Hepatocyte (in vitro differentiated cells): ENCODE results near the gene C11orf68. TPM values are rescaled to one million over a fixed set of nuclear protein-coding genes. Genes with fewer than 3 reads are reported as not detected.

Experiments used
- DNase-seq: peaks from one replicate; pipeline ENCODE4 v3.0.0-alpha.2; 2016; ENCODE audit warnings: low spot score
- H2AFZ ChIP-seq: fragments of 200-600 bp; sonication (generic); 2 replicates; pipeline ENCODE4 v1.6.0; 2016; ENCODE audit warnings: antibody characterized with exemption, mild to moderate bottlenecking
- H3K27ac ChIP-seq: fragments of 200-600 bp; sonication (generic); 2 replicates; pipeline ENCODE4 v1.5.1; 2016; ENCODE audit warnings: mild to moderate bottlenecking
- H3K27me3 ChIP-seq: fragments of 200-600 bp; sonication (generic); 2 replicates; pipeline ENCODE4 v1.6.1; 2016
- H3K36me3 ChIP-seq: fragments of 200-600 bp; sonication (generic); replicated peaks from 2 replicates; pipeline ENCODE4 v1.5.1; 2016; ENCODE audit warnings: low read depth; ENCODE audit not compliant: insufficient read depth
- H3K4me1 ChIP-seq: fragments of 200-600 bp; sonication (generic); 2 replicates; pipeline ENCODE4 v1.5.1; 2016; ENCODE audit warnings: mild to moderate bottlenecking, moderate library complexity; ENCODE audit not compliant: insufficient read depth
- H3K4me2 ChIP-seq: fragments of 200-600 bp; sonication (generic); 2 replicates; pipeline ENCODE4 v1.6.0; 2016
- H3K4me3 ChIP-seq: fragments of 200-600 bp; sonication (generic); 2 replicates; pipeline ENCODE4 v1.5.1; 2016; ENCODE audit warnings: mild to moderate bottlenecking
- H3K79me2 ChIP-seq: fragments of 200-600 bp; sonication (generic); 2 replicates; pipeline ENCODE4 v1.6.0; 2017; ENCODE audit warnings: mild to moderate bottlenecking
- H3K9me2 ChIP-seq: fragments of 200-600 bp; sonication (generic); replicated peaks from 2 replicates; pipeline ENCODE4 v1.6.0; 2017; ENCODE audit warnings: mild to moderate bottlenecking; ENCODE audit not compliant: insufficient read depth
- H3K9me3 ChIP-seq: fragments of 200-600 bp; sonication (generic); 2 replicates; pipeline ENCODE4 v1.5.1; 2016; ENCODE audit warnings: low read depth, mild to moderate bottlenecking
- H4K20me1 ChIP-seq: fragments of 200-600 bp; sonication (generic); 2 replicates; pipeline ENCODE4 v1.6.0; 2016; ENCODE audit warnings: mild to moderate bottlenecking; ENCODE audit not compliant: insufficient read depth, poor library complexity, severe bottlenecking
- EZH2 ChIP-seq: fragments of 200-600 bp; sonication (generic); IDR thresholded peaks from 2 replicates; pipeline ENCODE4 v1.6.1; 2016; ENCODE audit warnings: antibody characterized with exemption, mild to moderate bottlenecking, borderline replicate concordance
- EZH2phosphoT487 ChIP-seq: fragments of 200-600 bp; sonication (generic); IDR thresholded peaks from one replicate; pipeline ENCODE4 v1.6.1; 2018; ENCODE audit warnings: antibody characterized with exemption, mild to moderate bottlenecking, low read depth, moderate library complexity; ENCODE audit not compliant: unreplicated experiment, severe bottlenecking
- WGBS: methylation state at CpG from one replicate; pipeline ENCODE4 v1.1.6; 2016; ENCODE audit warnings: low lambda C conversion rate; ENCODE audit errors: missing lambda C conversion rate; 5-methylcytosine and 5-hydroxymethylcytosine counted together
- polyA plus RNA-seq: library from polyadenylated mRNA; unstranded; fragments of >200 nt; fragmentation: Nextera tagmentation; extraction: Ambion mirVana; gene quantifications from 2 replicates; pipeline ENCODE4 v1.2.1, GENCODE V29; 2016
- total RNA-seq: library from RNA; depleted of rRNA; stranded (reverse); fragments of >200 nt; gene quantifications from 2 replicates; pipeline ENCODE4 v1.2.3, GENCODE V29; 2014
- TF ChIP-seq, protein P1 (sequence below): fragments of 200-600 bp; sonication (generic); IDR thresholded peaks from 2 replicates; pipeline ENCODE4 v1.5.1; 2016; ENCODE audit warnings: antibody characterized with exemption, mild to moderate bottlenecking; ENCODE audit not compliant: poor library complexity

Gene C11orf68
- total and polyA plus RNA-seq, 2 experiments from 2014 or later = 26.3 to 59.3 TPM

DNA sequence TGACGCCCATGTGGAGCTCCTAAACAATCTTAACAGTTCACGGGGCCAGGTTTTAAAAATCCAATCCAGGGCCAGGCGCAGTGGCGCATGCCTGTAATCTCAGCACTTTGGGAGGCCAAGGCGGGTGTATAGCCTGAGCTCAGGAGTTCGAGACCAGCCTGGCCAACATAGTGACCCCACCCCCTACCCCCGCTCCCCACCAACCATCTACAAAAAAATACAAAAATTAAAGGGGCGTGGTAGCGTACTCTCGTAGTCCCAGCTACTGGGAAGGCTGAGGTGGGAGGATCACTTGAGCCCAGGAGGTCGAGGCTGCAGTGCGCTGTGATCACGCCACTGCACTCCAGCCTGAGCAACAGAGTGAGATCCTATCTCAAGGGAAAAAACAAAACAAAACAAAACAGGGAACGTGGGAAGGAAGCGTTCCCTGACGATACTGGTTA, 42.0 kb upstream of the C11orf68 start:
- H3K27me3 ChIP-seq = no peaks in the 10 kb centered on the region
- no peak for TF ChIP-seq EZH2
- TF ChIP-seq EZH2phosphoT487 = no peak
- TF ChIP-seq, protein P1, sequence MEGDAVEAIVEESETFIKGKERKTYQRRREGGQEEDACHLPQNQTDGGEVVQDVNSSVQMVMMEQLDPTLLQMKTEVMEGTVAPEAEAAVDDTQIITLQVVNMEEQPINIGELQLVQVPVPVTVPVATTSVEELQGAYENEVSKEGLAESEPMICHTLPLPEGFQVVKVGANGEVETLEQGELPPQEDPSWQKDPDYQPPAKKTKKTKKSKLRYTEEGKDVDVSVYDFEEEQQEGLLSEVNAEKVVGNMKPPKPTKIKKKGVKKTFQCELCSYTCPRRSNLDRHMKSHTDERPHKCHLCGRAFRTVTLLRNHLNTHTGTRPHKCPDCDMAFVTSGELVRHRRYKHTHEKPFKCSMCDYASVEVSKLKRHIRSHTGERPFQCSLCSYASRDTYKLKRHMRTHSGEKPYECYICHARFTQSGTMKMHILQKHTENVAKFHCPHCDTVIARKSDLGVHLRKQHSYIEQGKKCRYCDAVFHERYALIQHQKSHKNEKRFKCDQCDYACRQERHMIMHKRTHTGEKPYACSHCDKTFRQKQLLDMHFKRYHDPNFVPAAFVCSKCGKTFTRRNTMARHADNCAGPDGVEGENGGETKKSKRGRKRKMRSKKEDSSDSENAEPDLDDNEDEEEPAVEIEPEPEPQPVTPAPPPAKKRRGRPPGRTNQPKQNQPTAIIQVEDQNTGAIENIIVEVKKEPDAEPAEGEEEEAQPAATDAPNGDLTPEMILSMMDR = no peak
- H3K4me1 ChIP-seq = peaks cover 11% of the 10 kb centered on the region
- H4K20me1 ChIP-seq = peaks cover 3% of the 10 kb centered on the region
- no peaks in the 10 kb centered on the region for H3K9me2 ChIP-seq
- peak overlapping the region; percentile 38 for H3K4me3 ChIP-seq
- no peaks in the 10 kb centered on the region for H3K9me3 ChIP-seq
- peak overlapping the region; percentile 77 for H3K4me2 ChIP-seq
- H2AFZ ChIP-seq = peak overlapping the region; percentile 65
- H3K36me3 ChIP-seq = no peaks in the 10 kb centered on the region
- WGBS = 64% methylated on average over 16 of the region's 16 CpGs
- H3K27ac ChIP-seq = peak overlapping the region; percentile 88
- no peak for DNase-seq
- H3K79me2 ChIP-seq = peaks cover 28% of the 10 kb centered on the region

DNA sequence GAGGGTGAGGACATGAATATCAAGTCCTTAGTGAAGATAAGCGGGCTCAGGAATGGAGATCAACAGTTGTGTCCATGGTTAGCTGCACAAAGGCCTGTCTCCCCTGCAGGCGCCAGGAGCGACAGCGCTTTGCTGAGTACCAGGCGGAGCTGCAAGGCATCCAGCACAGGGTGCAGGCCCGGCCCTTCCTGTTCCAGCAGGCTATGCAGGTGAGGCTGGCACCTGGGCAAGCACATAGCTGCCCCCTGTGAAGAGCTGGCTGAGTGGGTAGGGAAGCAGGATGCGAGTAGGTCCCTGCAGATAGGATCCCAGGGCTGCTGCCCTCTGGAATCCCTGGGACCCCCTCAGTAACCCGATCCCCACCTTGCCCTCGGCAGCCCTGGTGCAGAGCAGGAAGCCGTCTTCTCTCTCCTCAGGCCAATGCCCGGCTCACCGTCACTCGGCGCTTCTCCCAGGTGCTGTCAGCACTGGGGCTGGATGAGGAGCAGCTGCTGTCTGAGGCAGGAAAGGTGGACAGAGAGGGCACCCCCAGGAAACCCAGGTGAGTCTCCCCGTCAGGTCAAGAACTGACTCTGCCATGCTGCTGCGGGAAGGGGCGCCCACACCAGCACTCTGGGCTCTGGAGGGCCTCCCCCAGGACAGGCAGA, 40.0 kb upstream of the C11orf68 start:
- DNase-seq = no peak
- Histone ChIP-seq H4K20me1 (peaks cover 3% of the 10 kb centered on the region), H3K9me2 (no peaks in the 10 kb centered on the region), H3K4me1 (peaks cover 11% of the 10 kb centered on the region), H3K4me3 (no peak overlapping the region), H2AFZ (no peak overlapping the region), H3K4me2 (no peak overlapping the region), H3K27me3 (no peaks in the 10 kb centered on the region), H3K9me3 (no peaks in the 10 kb centered on the region), H3K27ac (no peak overlapping the region), H3K36me3 (no peaks in the 10 kb centered on the region), H3K79me2 (peaks cover 23% of the 10 kb centered on the region)
- 67% methylated on average over 17 of the region's 17 CpGs for WGBS
- TF ChIP-seq, protein P1 = no peak
- TF ChIP-seq EZH2 = no peak
- no peak for TF ChIP-seq EZH2phosphoT487

DNA sequence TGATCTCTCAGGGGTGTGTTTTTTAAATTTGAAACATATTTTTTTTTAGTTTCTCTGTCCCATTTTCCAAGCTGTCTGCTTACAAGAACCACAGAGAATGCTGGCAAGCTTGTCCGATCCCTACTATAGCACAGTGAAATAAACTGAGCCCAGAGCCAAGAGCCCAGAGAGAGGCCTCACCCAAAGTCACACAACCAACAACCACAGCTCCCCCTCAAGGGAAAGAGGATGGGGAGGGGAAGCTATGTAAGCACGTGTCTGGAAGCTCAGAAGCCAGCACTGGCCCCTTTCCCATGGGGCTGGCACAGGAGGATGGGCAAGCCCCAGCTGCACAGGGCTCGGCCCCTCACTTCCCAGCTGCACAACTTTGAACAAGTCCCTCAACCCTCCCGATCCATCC, 39.4 kb upstream of the C11orf68 start:
- Histone ChIP-seq H3K27me3 (no peaks in the 10 kb centered on the region), H3K4me3 (no peak overlapping the region), H3K9me3 (no peaks in the 10 kb centered on the region), H2AFZ (no peak overlapping the region), H3K27ac (no peak overlapping the region), H3K4me1 (peaks cover 10% of the 10 kb centered on the region), H4K20me1 (peaks cover 3% of the 10 kb centered on the region), H3K36me3 (no peaks in the 10 kb centered on the region), H3K4me2 (no peak overlapping the region), H3K79me2 (peaks cover 17% of the 10 kb centered on the region), H3K9me2 (no peaks in the 10 kb centered on the region)
- no peak for DNase-seq
- 75% methylated on average over 4 of the region's 4 CpGs for WGBS
- TF ChIP-seq EZH2 = no peak
- no peak for TF ChIP-seq EZH2phosphoT487
- TF ChIP-seq, protein P1 = no peak
